ENCODE measurements around the gene PCSK2. TPM values are rescaled to one million over a fixed set of nuclear protein-coding genes. Genes with fewer than 3 reads are reported as not detected.

PCSK2 gene
- total and polyA plus RNA-seq, 2 of the 8 experiments (the other 6 are each of a cell fraction or from before 2014, with no cell fraction given), result 1.9 to 4.2 TPM

DNA sequence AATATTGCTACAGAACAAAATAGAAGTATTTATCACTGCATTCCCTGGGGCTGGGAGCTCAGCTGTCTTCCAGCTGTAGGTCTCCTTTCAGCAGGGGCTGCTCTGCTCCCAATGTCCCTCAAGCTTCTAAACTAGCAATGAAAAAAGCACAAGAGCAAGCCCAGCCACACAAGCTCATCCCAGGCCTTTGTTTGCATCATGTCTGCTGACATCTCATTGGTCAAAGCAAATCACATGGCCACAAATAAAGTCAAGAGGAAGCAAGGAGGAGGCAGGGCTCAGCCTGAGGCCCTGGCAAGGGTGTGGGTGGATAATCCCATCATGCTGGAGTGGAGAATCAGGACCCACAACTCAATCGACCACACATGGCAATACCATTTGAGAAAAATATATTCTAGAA, 306.6 kb downstream of the PCSK2 start (continued):
- TF ChIP-seq RFX5 (IDR thresholded peaks at IDR 0.05; ENCODE audit: borderline replicate concordance, low read depth, low read length) (no peak), SAP30 (IDR thresholded peaks at IDR 0.05; ENCODE audit: insufficient read depth, insufficient replicate concordance, low read length) (no peak), CREB1 (IDR thresholded peaks at IDR 0.05) (no peak)
- TF ChIP-seq, protein P1, sequence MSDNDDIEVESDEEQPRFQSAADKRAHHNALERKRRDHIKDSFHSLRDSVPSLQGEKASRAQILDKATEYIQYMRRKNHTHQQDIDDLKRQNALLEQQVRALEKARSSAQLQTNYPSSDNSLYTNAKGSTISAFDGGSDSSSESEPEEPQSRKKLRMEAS (IDR thresholded peaks at IDR 0.05), result peak; percentile 42; the same call in 1 of the 2 replicates

Data from H1 (cell line).